GM10266 (cell line): ENCODE data around the gene ETF1.
A peak's percentile ranks its signal among the peaks of the same experiment; 100 is the strongest.

ENCODE experiments used
- DNase-seq: peaks from one replicate; pipeline ENCODE4 v3.0.0; 2012; ENCODE audit errors: extremely low spot score
- TF ChIP-seq, protein P1 (sequence below): IDR thresholded peaks from 2 replicates; pipeline ENCODE4 v1.5.1; 2012; ENCODE audit warnings: mild to moderate bottlenecking, low read depth; ENCODE audit not compliant: control insufficient read depth, insufficient read depth; ENCODE audit errors: missing control alignments

ETF1 gene

GRCh38 chr5:138460032-138460693 lies 82.9 kb downstream of the ETF1 start:
- no peak for DNase-seq
- TF ChIP-seq, protein P1, sequence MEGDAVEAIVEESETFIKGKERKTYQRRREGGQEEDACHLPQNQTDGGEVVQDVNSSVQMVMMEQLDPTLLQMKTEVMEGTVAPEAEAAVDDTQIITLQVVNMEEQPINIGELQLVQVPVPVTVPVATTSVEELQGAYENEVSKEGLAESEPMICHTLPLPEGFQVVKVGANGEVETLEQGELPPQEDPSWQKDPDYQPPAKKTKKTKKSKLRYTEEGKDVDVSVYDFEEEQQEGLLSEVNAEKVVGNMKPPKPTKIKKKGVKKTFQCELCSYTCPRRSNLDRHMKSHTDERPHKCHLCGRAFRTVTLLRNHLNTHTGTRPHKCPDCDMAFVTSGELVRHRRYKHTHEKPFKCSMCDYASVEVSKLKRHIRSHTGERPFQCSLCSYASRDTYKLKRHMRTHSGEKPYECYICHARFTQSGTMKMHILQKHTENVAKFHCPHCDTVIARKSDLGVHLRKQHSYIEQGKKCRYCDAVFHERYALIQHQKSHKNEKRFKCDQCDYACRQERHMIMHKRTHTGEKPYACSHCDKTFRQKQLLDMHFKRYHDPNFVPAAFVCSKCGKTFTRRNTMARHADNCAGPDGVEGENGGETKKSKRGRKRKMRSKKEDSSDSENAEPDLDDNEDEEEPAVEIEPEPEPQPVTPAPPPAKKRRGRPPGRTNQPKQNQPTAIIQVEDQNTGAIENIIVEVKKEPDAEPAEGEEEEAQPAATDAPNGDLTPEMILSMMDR: no peak

GRCh38 chr5:138459311-138459933 lies 83.6 kb downstream of the ETF1 start:
- peak; percentile 77 for DNase-seq
- TF ChIP-seq, protein P1: no peak

DNA sequence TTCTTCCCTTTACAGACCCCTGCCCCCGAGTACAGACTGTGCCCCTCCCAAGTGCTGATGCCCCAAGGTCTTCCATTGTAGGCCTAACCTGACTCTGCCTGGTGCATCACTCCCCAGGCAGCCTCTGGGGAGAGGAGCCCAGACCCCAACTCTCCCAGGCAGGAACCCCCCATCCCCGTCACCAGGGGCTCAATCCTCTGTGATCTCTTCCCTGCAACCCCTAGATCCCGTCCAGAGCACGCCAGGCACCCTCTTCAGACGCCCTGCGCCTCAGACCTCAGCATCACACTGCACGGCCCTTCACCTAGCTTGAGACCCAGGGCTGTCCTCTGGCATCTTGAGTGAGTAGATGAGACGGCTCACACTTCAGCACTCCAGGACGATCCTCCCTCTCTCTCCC lies 84.2 kb downstream of the ETF1 start:
- DNase-seq: no peak
- TF ChIP-seq, protein P1: no peak

DNA sequence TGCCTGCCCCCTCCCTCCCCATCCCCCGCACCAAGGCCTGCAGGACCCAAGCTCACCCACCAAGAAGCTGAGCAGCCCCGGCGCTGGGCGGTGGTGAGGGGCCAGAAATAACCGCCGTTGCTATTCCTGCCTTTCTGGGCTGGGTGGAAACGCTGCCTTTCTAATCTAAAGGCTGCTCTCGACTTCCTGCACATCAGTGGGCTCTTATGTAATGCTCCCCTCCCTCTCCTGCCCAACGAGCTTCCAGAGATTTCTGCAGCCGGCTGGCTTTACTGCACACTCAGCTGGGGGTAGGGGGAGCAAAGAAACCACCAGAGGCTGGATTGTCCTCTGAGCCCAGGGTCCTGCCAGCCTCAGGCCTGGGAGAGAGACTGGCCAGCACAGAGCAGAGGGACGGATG lies 84.7 kb downstream of the ETF1 start:
- no peak for DNase-seq
- TF ChIP-seq, protein P1: no peak

GRCh38 chr5:138457531-138458275 lies 85.3 kb downstream of the ETF1 start:
- DNase-seq: no peak
- TF ChIP-seq, protein P1: no peak
